GM18498 (cell line): Measurements from ENCODE around the gene PCDHGA9.
"Not testable (repeated sequence)": the region's sequence is repeated elsewhere in the genome, so short reads cannot be mapped to it uniquely, and the experiment has no call there.

Source experiments
- ATAC-seq: cut with Tn5 transposase; IDR thresholded peaks from one replicate; pipeline ENCODE4 v1.9.1; 2021; ENCODE audit warnings: mild to moderate bottlenecking, moderate library complexity; ENCODE audit not compliant: unreplicated experiment

Gene PCDHGA9

GRCh38 chr5:141413540-141414069 lies 11.0 kb downstream of the PCDHGA9 start:
- ATAC-seq = no peak

GRCh38 chr5:141414548-141415274 lies 12.1 kb downstream of the PCDHGA9 start:
- ATAC-seq = not testable (repeated sequence)

- not testable (repeated sequence) for ATAC-seq
Observed at GRCh38 chr5:141415275-141415618, 12.7 kb downstream of the PCDHGA9 start.

- ATAC-seq = peak; percentile 68
Observed at GRCh38 chr5:141417494-141418172, 15.1 kb downstream of the PCDHGA9 start, which contains the start of gene PCDHGB7. TSS of gene PCDHGB7 (plus strand) at chr5:141417677. CDS start at chr5:141417860, 183 bp downstream.

- ATAC-seq = no peak
Observed at GRCh38 chr5:141419074-141419880, 16.7 kb downstream of the PCDHGA9 start.

- ATAC-seq = peak; percentile 65
Observed at GRCh38 chr5:141420855-141421488, 18.4 kb downstream of the PCDHGA9 start, which contains the start of gene PCDHGA11. TSS of gene PCDHGA11 (plus strand) at chr5:141421051. CDS start at chr5:141421228, 177 bp downstream.

- ATAC-seq = no peak
Observed at GRCh38 chr5:141421489-141421855, 18.9 kb downstream of the PCDHGA9 start.

- no peak for ATAC-seq
Observed at GRCh38 chr5:141422742-141423291, 20.2 kb downstream of the PCDHGA9 start.

- no peak for ATAC-seq
Observed at GRCh38 chr5:141427783-141428426, 25.3 kb downstream of the PCDHGA9 start.

GRCh38 chr5:141430332-141431113 lies 27.9 kb downstream of the PCDHGA9 start, which contains the start of gene PCDHGA12:
TSS of gene PCDHGA12 (plus strand) at chr5:141430507. CDS start at chr5:141430760, 253 bp downstream.
- peak; percentile 64 for ATAC-seq

- ATAC-seq = no peak
Observed at GRCh38 chr5:141431286-141431685, 28.7 kb downstream of the PCDHGA9 start.

GRCh38 chr5:141432308-141432707 lies 29.7 kb downstream of the PCDHGA9 start:
- ATAC-seq = not testable (repeated sequence)

- ATAC-seq = not testable (repeated sequence)
Observed at GRCh38 chr5:141432726-141433125, 30.1 kb downstream of the PCDHGA9 start.

- ATAC-seq = no peak
Observed at GRCh38 chr5:141434006-141434405, 31.4 kb downstream of the PCDHGA9 start.

- no peak for ATAC-seq
Observed at GRCh38 chr5:141437221-141437620, 34.6 kb downstream of the PCDHGA9 start.

GRCh38 chr5:141439411-141440141 lies 37.0 kb downstream of the PCDHGA9 start:
- no peak for ATAC-seq

GRCh38 chr5:141440341-141440740 lies 37.8 kb downstream of the PCDHGA9 start:
- no peak for ATAC-seq

- no peak for ATAC-seq
Observed at GRCh38 chr5:141441571-141442170, 39.1 kb downstream of the PCDHGA9 start.
